Neural cell (in vitro differentiated cells): Measurements from ENCODE around the gene PAX3. TPM values are rescaled to one million over a fixed set of nuclear protein-coding genes. Genes with fewer than 3 reads are reported as not detected.

Experiments
- H2AFZ ChIP-seq: fragments of 200-600, 300-800 bp; sonication (generic), shearing (Covaris generic); 2 replicates; pipeline ENCODE4 v1.6.0; 2014; ENCODE audit warnings: low read depth, mild to moderate bottlenecking, antibody characterized with exemption, low read length, moderate library complexity
- H3F3A ChIP-seq: fragments of 200-600 bp; shearing (Covaris generic); 2 replicates; pipeline ENCODE4 v1.6.1; 2016; ENCODE audit warnings: mild to moderate bottlenecking, moderate library complexity, mixed read lengths, antibody characterized with exemption, low read length; ENCODE audit not compliant: insufficient read depth, poor library complexity, severe bottlenecking
- H3K27ac ChIP-seq: fragments of 200-600, 300-800 bp; sonication (generic), shearing (Covaris generic); 2 replicates; pipeline ENCODE4 v1.5.1; 2014; ENCODE audit warnings: mild to moderate bottlenecking, low read length, moderate library complexity
- H3K27me3 ChIP-seq: fragments of 300-800, 200-600 bp; sonication (generic), shearing (Covaris generic); 2 replicates; pipeline ENCODE4 v1.6.0; 2014; ENCODE audit warnings: mild to moderate bottlenecking, low read depth, low read length, moderate library complexity; ENCODE audit not compliant: insufficient read depth
- H3K36me3 ChIP-seq: fragments of 300-800, 200-600 bp; sonication (generic), shearing (Covaris generic); 2 replicates; pipeline ENCODE4 v1.5.1; 2014; ENCODE audit warnings: mild to moderate bottlenecking, antibody characterized with exemption, low read length, moderate library complexity; ENCODE audit not compliant: insufficient read depth
- H3K4me2 ChIP-seq: fragments of 300-800, 200-600 bp; sonication (generic), shearing (Covaris generic); 2 replicates; pipeline ENCODE4 v1.6.0; 2014; ENCODE audit warnings: mild to moderate bottlenecking, low read length
- H3K4me3 ChIP-seq: fragments of 300-800, 200-600 bp; sonication (generic), shearing (Covaris generic); 2 replicates; pipeline ENCODE4 v1.5.1; 2014; ENCODE audit warnings: mild to moderate bottlenecking, low read length, moderate library complexity
- H3K79me2 ChIP-seq: fragments of 200-600 bp; shearing (Covaris generic); replicated peaks from 2 replicates; pipeline ENCODE4 v1.6.0; 2014; ENCODE audit warnings: mild to moderate bottlenecking, low read length, moderate library complexity; ENCODE audit not compliant: insufficient read depth
- H3K9ac ChIP-seq: fragments of 300-800, 200-600 bp; sonication (generic), shearing (Covaris generic); 2 replicates; pipeline ENCODE4 v1.6.1; 2016; ENCODE audit warnings: mild to moderate bottlenecking, low read length, mixed read lengths
- H3K9me2 ChIP-seq: fragments of 200-600 bp; shearing (Covaris generic); 2 replicates; pipeline ENCODE4 v1.6.1; 2016; ENCODE audit warnings: mild to moderate bottlenecking, low read length, mixed read lengths; ENCODE audit not compliant: insufficient read depth
- H3K9me3 ChIP-seq: fragments of 200-600, 300-800 bp; sonication (generic), shearing (Covaris generic); 2 replicates; pipeline ENCODE4 v1.6.1; 2016; ENCODE audit warnings: mild to moderate bottlenecking, mixed run types, low read length, moderate library complexity, mixed read lengths
- H4K20me1 ChIP-seq: fragments of 200-600 bp; shearing (Covaris generic); 2 replicates; pipeline ENCODE4 v1.6.1; 2016; ENCODE audit warnings: mild to moderate bottlenecking, mixed run types; ENCODE audit not compliant: insufficient read depth
- EP300 ChIP-seq: fragments of 450-650 bp; conservative IDR thresholded peaks from 2 replicates; pipeline ENCODE4 v1.6.1; 2014; ENCODE audit warnings: antibody characterized with exemption, mild to moderate bottlenecking, moderate library complexity; ENCODE audit not compliant: poor library complexity, severe bottlenecking
- EZH2 ChIP-seq: fragments of 200-600, 300-800 bp; shearing (Covaris generic), sonication (generic); IDR thresholded peaks from 2 replicates; pipeline ENCODE4 v1.6.1; 2014; ENCODE audit warnings: antibody characterized with exemption, low read length, borderline replicate concordance, mild to moderate bottlenecking; ENCODE audit not compliant: insufficient read depth, poor library complexity, severe bottlenecking
- RAD21 ChIP-seq: fragments of 450-650 bp; conservative IDR thresholded peaks from 2 replicates; pipeline ENCODE4 v1.6.1; 2014; ENCODE audit warnings: antibody characterized with exemption, mild to moderate bottlenecking, moderate library complexity
- SMC3 ChIP-seq: fragments of 450-650 bp; conservative IDR thresholded peaks from 2 replicates; pipeline ENCODE4 v1.6.1; 2014; ENCODE audit warnings: antibody characterized with exemption, mild to moderate bottlenecking, moderate library complexity; ENCODE audit not compliant: poor library complexity
- TAF1 ChIP-seq: IDR thresholded peaks from 2 replicates; pipeline ENCODE4 v1.6.1; 2012; ENCODE audit warnings: low read depth
- polyA plus RNA-seq: library from polyadenylated mRNA; depleted of rRNA; stranded (reverse); fragments of >200 nt; gene quantifications from 2 replicates; pipeline ENCODE4 v1.2.3, GENCODE V29; 2014
- TF ChIP-seq, protein P1 (sequence below): fragments of 450-650 bp; IDR thresholded peaks from 2 replicates; pipeline ENCODE4 v1.5.1; 2014; ENCODE audit warnings: antibody characterized with exemption, mild to moderate bottlenecking, moderate library complexity; ENCODE audit not compliant: poor library complexity, severe bottlenecking

PAX3 gene
- polyA plus RNA-seq, 1 donor from 2014 or later: not detected

DNA sequence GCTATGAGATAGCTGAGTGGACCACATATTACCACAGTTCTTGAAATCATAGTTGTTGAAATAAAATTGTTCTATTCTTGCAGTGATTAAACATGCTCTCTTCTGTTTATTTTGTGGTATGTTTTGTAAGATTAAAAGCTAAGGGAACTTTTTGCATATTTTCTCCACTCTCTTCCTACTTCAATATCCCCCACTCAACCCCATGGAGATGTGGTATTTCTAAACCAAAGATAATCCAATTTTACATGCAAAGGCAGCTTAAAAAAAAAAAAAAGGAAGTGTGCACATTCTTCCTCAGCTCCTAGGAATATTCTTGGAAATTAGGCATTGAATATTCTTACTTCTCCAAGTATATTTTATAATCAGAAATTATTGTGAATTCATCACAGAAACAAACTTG, 15.0 kb upstream of the PAX3 start:
- Histone ChIP-seq H3K9me3 (no peaks in the 10 kb centered on the region), H3K79me2 (no peaks in the 10 kb centered on the region), H2AFZ (no peak overlapping the region), H3K4me3 (no peak overlapping the region), H3K27ac (no peak overlapping the region), H3F3A (no peaks in the 10 kb centered on the region), H3K27me3 (peaks cover 94% of the 10 kb centered on the region), H3K36me3 (no peaks in the 10 kb centered on the region), H3K4me2 (no peak overlapping the region), H4K20me1 (no peaks in the 10 kb centered on the region), H3K9ac (no peak overlapping the region), H3K9me2 (no peaks in the 10 kb centered on the region)
- no peak for TF ChIP-seq EZH2
- no peak for TF ChIP-seq RAD21

DNA sequence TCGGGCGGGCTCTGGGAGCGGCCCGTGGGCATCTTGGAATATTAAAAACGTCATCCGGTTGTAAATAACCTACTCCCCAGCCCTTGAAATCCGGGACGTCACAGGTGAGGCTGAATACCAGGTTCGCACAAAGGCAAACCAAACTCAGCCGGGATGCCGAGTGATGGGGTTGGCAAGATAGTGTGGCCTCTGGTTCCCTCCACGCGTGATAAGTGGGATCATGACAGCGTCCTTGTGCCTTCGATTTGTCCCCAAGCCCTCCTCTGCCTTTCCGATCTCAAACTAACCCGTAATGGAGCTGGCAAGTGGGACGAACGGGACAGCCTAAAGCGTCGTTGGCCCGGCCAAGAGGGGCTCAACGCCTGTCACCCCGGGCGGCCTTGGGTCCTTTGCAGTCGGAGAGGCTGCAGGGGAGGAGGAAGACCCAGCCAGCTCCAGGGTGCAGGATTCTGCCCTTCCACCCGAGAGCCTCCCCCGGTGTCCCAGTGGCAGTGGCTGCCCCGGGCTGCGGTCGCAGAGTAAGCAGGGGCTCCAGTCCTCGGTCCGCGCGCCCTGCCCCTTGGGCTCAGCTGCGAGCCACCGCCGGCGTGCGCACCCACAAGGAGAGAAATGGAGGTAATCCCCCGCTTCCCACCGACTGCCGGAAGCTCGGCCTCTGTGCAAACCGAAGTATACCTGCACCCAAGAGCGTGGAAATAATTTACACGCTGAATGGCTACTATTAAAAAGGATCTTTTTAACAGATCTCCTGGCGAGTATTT, 13.4 kb upstream of the PAX3 start:
- peak; percentile 91 for TF ChIP-seq EZH2
- no peak for TF ChIP-seq TAF1
- H3K9ac ChIP-seq: no peak overlapping the region
- no peaks in the 10 kb centered on the region for H4K20me1 ChIP-seq
- H3K36me3 ChIP-seq: no peaks in the 10 kb centered on the region
- H2AFZ ChIP-seq: no peak overlapping the region
- H3K9me3 ChIP-seq: no peaks in the 10 kb centered on the region
- peaks cover 100% of the 10 kb centered on the region for H3K27me3 ChIP-seq
- H3F3A ChIP-seq: no peaks in the 10 kb centered on the region
- H3K27ac ChIP-seq: no peak overlapping the region
- no peaks in the 10 kb centered on the region for H3K9me2 ChIP-seq
- H3K4me3 ChIP-seq: no peak overlapping the region
- H3K79me2 ChIP-seq: no peaks in the 10 kb centered on the region
- no peak overlapping the region for H3K4me2 ChIP-seq

DNA sequence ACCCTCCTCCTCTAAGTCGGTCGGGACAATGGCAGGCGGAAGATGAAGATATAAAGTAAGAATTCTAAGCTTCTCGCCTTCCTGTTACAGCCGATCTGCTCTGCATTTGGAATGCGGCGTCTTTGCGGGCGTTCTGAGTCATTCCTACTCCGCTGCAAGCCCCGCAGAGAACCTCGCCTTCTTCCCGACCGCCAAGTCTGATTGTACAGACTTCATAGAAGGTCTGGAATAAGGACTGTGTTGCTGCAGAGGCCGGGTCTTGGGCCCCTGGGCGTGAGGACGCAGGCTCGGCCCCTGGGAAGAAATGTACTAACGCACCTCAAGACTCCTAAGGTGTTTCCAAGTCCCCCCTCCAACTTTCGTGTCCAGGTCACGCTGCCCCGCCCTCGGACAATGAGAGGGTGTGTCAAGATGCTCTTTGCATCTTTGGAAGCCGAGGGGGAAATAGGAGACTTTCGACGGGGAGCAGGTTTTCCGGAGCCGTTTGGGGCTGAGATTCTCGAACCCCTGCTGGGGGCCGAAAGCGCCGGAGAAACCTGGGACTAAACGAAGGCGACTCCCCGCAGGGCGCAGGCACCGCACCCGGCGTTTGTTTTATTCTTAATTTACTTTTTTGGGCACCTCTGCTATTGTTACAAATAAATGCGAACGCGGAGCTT, 12.7 kb upstream of the PAX3 start:
- H3K79me2 ChIP-seq: no peaks in the 10 kb centered on the region
- H3K9me3 ChIP-seq: no peaks in the 10 kb centered on the region
- no peak overlapping the region for H3K4me3 ChIP-seq
- no peak overlapping the region for H3K27ac ChIP-seq
- peaks cover 100% of the 10 kb centered on the region for H3K27me3 ChIP-seq
- H4K20me1 ChIP-seq: no peaks in the 10 kb centered on the region
- no peaks in the 10 kb centered on the region for H3F3A ChIP-seq
- H3K36me3 ChIP-seq: no peaks in the 10 kb centered on the region
- H3K9ac ChIP-seq: no peak overlapping the region
- no peaks in the 10 kb centered on the region for H3K9me2 ChIP-seq
- TF ChIP-seq TAF1 (no peak), SMC3 (no peak), EZH2 (peak; percentile 69), EP300 (no peak)
- TF ChIP-seq, protein P1, sequence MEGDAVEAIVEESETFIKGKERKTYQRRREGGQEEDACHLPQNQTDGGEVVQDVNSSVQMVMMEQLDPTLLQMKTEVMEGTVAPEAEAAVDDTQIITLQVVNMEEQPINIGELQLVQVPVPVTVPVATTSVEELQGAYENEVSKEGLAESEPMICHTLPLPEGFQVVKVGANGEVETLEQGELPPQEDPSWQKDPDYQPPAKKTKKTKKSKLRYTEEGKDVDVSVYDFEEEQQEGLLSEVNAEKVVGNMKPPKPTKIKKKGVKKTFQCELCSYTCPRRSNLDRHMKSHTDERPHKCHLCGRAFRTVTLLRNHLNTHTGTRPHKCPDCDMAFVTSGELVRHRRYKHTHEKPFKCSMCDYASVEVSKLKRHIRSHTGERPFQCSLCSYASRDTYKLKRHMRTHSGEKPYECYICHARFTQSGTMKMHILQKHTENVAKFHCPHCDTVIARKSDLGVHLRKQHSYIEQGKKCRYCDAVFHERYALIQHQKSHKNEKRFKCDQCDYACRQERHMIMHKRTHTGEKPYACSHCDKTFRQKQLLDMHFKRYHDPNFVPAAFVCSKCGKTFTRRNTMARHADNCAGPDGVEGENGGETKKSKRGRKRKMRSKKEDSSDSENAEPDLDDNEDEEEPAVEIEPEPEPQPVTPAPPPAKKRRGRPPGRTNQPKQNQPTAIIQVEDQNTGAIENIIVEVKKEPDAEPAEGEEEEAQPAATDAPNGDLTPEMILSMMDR: no peak
- H3K4me2 ChIP-seq: no peak overlapping the region
- H2AFZ ChIP-seq: no peak overlapping the region
